HG02938 (cell line): ENCODE data around the gene MYCN.
"Not testable (repeated sequence)": the region's sequence is repeated elsewhere in the genome, so short reads cannot be mapped to it uniquely, and the experiment has no call there.

Experiments used
- ATAC-seq: cut with Tn5 transposase; IDR thresholded peaks from one replicate; pipeline ENCODE4 v1.9.1; 2021; ENCODE audit warnings: mild to moderate bottlenecking, moderate library complexity; ENCODE audit not compliant: unreplicated experiment

Gene MYCN

DNA sequence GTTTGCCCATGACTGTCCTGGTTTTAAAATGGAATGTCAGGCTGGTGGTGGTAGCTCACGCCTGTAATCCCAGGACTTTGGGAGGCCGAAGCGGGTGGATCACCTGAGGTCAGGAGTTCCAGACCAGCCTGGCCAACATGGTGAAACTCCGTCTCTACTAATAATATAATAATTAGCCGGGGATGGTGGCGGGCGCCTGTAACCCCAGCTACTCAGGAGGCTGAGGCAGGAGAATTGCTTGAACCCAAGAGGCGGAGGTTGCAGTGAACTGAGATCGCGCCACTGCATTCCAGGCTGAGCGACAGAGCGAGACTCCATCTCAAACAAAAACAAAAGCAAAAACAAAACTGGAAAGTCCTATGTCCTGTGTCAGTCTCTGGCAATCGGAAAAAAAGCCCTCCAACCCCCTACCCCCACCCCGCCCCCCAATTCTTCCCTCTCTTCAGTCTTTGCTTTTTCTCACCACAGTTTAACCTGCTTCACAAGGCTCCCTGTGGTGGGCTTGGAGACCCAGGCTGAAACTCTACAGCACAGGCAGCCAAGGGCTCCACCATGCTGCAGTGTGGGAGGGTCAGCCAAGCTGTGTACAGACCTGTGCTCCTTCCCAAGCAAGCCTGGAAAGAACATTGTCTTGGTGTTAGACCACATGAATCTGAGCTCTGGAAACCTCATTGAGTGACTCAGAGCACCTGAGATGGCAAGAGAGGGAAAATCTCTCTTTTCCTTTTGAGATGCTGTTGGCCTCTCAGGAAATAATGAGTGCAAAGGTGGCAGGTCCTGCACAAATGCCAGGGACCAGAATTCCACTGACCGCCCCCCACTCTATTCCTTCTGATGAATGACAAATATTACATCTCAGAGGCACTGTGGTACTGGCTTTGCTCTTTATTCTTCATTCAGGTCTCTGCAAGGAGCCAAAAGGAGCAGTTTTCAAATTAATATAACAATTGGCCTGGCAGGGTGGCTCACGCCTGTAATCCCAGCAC, 16.7 kb downstream of the MYCN start:
- ATAC-seq, result no peak

- ATAC-seq, result no peak
These were observed 17.7 kb downstream of the MYCN start for GRCh38 chr2:15957881-15958713.

DNA sequence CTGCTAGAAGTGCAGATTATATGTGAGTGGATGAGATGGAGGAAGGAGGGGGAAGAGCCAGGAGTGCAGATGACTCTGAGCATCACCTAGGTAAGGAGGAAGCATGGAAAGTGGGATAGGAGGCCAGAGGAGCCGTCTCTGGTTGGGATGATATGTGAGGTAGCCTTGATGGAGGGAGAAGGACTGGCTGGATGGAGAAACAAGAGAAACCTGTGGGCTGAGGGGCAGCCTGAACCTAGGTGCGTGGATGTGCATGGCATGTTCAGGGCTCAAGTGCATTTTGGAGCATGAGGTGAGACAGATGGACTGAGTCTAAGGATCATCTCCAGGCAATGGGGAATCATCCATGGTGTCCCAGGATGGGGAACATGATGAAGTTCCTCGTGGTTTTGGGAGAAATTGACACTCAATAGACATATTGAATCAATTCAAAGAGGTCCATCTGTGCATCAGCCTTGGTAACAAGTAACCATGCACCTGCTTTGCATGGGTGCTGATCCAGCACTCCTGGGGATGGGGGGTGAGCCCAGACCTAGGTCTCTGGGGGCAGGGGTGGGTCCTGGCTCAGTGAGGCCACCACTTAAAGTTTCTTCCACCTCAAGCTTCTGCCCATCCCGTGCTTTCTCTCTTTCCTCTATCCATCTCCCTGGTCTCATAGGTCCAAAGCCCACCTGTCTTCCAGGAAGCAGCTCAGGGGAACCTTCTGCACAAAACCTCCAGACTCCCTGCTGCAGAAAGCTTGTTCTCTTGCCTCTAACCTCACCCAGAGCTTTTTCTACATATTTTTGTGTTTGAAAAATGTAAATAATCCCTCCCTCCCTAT, 19.2 kb downstream of the MYCN start:
- no peak for ATAC-seq

- not testable (repeated sequence) for ATAC-seq
These were observed 19.8 kb downstream of the MYCN start for GRCh38 chr2:15960154-15960520.

DNA sequence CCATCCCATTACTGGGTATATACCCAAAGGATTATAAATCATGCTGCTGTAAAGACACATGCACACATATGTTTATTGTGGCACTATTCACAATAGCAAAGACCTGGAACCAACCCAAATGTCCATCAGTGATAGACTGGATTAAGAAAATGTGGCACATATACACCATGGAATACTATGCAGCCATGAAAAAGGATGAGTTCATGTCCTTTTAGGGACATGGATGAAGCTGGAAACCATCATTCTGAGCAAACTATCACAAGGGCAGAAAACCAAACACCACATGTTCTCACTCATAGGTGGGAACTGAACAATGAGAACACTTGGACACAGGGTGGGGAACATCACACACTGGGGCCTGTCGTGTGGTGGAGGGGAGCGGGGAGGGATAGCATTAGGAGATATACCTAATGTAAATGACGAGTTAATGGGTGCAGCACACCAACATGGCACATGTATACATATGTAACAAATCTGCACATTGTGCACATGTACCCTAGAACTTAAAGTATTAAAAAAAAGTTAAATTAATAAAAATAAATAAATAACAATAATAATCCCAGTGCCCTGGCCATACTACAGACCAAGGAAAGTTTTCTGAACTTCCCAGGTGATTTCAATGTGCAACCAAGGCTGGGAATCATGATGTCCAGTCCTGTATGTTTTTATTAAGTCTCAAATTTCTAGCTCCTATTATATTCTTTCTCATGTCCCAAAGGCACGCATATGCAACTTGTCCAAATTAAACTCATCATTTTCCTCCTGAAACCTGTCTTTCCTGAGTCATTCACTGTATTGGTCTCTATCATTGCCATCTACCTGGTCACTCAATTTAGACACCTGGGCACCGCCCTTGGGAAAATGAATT, 23.0 kb downstream of the MYCN start:
- not testable (repeated sequence) for ATAC-seq

GRCh38 chr2:15963977-15964670, 23.8 kb downstream of the MYCN start:
- no peak for ATAC-seq

DNA sequence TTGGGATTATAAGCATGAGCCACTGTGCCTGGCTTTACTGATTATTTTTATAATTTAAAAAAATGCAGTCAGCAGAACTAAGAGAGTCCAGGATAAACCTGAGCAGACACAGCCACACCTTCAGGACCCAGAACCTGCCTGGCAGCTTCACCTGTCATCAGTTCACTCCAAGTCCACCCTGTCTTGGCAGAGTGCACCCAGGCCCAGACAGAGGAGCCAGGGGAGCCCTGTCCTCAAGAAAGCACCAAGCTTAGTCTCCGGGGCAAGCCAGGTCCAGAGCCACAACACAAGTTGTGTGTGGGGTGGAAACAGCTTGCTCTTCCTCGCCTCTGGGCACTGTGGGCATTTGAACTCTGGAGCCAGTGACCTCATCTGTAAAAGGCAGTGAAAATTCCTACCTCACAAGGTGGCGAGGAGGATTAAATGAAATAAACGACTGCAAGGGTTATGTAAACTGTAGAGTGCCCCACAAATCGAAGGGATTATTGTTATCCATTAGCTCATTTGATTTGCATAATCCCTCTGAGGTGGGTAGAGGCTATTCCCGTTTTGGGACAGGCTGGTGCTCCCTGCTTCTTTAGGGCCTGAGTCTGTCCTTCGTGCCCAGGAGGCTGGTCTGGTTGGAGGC, 24.7 kb downstream of the MYCN start:
- ATAC-seq, result no peak

DNA sequence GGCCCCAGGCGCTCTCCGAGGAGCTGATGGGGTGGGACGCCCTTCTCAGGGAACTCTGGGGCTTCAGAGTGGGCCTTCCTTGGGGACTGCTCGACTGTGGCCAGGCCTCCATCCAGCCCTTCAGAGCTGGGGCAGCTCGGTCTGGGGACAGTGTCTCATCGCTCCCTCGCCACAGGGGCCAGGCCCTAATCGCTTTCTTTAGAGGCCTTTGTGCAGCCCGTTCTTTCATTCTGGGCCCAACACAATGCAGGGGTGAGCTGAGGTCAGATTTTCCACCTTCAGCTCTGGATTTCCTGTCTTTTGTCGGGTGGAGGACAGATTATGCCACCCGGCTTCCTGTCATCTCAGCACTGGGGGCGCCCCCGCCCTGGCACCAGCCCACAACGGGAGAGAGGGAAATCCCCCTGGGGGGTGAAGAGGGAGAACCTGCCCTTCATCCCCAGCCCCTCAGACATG, 25.2 kb downstream of the MYCN start:
- no peak for ATAC-seq

GRCh38 chr2:15967415-15968279, 27.3 kb downstream of the MYCN start:
- no peak for ATAC-seq

- ATAC-seq, result no peak
These were observed 28.2 kb downstream of the MYCN start for GRCh38 chr2:15968280-15969178.

DNA sequence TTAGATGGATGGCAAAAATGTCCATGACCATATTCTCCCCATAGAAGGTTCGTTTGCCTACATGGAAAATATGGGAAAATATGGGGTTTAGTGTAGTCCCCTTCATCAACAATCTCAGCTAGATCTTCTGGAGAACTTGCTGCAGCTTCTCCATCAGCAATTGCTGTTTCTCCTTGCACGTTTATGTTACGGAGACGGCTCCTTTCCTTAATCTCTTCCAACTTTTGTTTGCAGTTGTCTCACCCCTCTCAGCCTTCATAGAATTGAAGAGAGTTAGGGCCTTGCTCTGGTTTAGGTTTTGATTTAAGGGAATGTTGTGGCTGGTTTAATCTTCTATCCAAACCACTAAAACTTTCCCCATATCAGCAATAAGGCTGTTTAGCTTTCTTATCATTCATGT, 28.9 kb downstream of the MYCN start:
- ATAC-seq, result no peak

GRCh38 chr2:15970701-15971100, 30.4 kb downstream of the MYCN start:
- ATAC-seq, result no peak

- no peak for ATAC-seq
These were observed 31.0 kb downstream of the MYCN start for GRCh38 chr2:15971351-15971750.

DNA sequence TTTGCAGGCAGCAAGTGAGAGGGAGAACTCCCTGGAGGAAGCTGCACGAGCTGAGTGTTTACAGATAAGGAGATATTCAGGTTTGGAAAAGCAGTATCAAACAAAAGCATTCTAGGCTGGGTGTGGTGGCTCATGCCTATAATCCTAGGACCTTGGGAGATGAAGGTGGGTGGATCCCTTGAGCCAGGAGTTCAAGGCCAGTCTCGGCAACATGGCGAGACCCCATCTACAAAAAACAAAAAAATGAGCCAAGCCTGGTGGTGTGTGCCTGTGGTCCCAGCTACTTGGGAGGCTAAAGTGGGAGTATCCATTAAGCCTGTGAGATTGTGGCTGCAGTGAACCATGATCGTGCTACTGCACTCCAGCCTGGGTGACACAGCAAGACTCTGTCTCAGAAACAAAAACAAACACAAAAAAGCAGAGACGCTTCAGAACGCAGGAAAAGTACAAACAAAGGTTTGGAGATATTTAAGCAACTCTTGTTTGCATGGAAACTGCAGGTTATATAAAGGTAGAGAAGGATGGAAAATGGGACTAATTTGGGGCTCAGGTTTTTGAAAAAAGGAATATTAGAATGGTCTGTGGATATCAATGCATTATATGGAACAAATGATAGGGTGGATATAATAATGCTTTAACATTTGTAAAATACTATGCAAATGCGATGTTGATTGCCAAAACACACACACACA, 31.6 kb downstream of the MYCN start:
- ATAC-seq, result no peak

GRCh38 chr2:15973481-15974401, 33.4 kb downstream of the MYCN start:
- no peak for ATAC-seq
